ENCODE results near the gene CCDC80.

CCDC80 gene

DNA sequence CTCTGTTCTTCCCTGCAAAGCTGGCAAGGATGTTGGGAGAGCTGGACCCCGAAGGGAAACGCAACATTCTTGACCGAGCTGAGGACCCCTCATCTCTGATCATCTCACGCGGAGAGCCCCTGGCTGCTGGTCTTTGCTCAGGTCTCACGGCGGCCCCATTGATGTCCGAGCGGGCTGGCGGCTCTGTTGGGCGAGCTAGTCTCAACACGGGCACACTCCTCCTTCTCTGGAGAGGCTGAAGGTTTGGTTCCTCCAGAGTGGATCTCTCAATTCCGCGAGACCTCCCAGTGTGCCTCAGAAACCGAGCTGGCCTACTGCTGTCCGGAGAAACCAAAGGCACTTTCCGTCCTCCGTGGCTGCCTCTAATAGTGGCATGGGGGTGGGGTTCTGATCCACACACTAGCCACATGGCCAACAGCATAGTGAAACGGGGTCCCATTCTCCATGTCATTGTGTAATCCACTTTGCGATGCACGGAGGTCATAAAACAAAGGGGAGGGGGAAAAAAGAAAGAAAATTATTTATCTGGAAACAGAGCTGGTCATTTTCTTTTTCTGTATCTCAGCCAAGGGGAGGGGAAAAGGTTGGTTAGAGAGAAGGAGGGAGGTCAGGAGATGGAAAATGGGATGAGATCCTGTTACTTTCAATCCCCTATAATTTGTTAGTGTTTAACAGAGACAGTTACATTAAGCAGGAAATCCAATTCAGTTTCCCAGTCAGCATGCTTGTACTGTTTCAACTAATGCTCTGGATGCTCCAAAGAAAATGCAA lies 1.3 kb downstream of the CCDC80 start:
- H2AFZ ChIP-seq (ENCODE audit: low read depth): no peak overlapping the region
- peaks cover 16% of the 10 kb centered on the region for H3K4me1 ChIP-seq (ENCODE audit: low read depth, poor library complexity, severe bottlenecking)
- no peaks in the 10 kb centered on the region for H4K20me1 ChIP-seq (ENCODE audit: insufficient read depth)
- TF ChIP-seq, protein P1, sequence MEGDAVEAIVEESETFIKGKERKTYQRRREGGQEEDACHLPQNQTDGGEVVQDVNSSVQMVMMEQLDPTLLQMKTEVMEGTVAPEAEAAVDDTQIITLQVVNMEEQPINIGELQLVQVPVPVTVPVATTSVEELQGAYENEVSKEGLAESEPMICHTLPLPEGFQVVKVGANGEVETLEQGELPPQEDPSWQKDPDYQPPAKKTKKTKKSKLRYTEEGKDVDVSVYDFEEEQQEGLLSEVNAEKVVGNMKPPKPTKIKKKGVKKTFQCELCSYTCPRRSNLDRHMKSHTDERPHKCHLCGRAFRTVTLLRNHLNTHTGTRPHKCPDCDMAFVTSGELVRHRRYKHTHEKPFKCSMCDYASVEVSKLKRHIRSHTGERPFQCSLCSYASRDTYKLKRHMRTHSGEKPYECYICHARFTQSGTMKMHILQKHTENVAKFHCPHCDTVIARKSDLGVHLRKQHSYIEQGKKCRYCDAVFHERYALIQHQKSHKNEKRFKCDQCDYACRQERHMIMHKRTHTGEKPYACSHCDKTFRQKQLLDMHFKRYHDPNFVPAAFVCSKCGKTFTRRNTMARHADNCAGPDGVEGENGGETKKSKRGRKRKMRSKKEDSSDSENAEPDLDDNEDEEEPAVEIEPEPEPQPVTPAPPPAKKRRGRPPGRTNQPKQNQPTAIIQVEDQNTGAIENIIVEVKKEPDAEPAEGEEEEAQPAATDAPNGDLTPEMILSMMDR (conservative IDR thresholded peaks at IDR 0.05; ENCODE audit: low read depth, low read length): no peak
- H3K4me3 ChIP-seq (IDR thresholded peaks at IDR 0.05; ENCODE audit: insufficient read depth, low read depth, low read length): no peak overlapping the region
- no peak overlapping the region for H3K27ac ChIP-seq
- H3K9ac ChIP-seq: no peak overlapping the region
- no peaks in the 10 kb centered on the region for H3K36me3 ChIP-seq (ENCODE audit: insufficient read depth)
- no peak overlapping the region for H3K4me2 ChIP-seq
- H3K27me3 ChIP-seq (ENCODE audit: insufficient read depth, low read depth): no peaks in the 10 kb centered on the region
- no peaks in the 10 kb centered on the region for H3K79me2 ChIP-seq (ENCODE audit: insufficient read depth, low read depth)

DNA sequence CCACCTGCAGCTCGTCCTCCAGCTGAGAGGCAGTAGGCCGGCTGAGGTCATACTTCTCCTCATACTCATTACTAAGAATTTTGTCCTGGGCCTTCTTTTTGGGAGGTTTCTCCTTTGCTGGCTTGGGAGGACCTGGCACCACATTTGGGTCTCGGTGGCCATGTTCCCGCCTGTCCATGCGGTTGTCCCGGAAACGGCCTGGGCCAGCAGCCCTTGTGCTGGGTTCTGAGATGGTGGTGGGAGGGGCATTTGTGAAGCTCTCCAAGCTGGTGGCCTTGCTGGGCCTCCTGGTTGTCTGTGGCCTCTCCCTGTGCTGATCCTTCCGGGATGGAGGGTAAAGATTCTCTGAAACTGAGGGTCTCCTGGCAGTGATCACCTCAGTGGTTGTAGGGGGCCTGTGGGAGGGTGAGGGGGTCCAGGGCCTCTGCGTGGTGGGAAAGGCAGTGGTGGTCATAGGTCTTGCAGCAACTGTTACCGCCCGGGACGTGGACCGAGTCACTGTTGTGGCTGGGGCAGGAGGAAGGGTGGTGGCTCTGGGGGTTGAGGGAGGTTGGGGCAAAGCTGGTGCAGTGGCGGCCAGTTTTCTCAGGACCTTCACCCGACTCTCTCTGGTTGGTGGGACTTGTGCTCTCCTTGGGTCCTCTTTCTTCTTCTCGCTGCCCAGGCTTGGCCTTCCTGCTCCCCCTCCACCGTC lies 2.5 kb downstream of the CCDC80 start:
- no peak overlapping the region for H3K4me3 ChIP-seq (IDR thresholded peaks at IDR 0.05; ENCODE audit: insufficient read depth, low read depth, low read length)
- no peaks in the 10 kb centered on the region for H3K36me3 ChIP-seq (ENCODE audit: insufficient read depth)
- TF ChIP-seq, protein P1 (conservative IDR thresholded peaks at IDR 0.05; ENCODE audit: low read depth, low read length): no peak
- H3K27ac ChIP-seq: no peak overlapping the region
- H3K4me1 ChIP-seq (ENCODE audit: low read depth, poor library complexity, severe bottlenecking): peaks cover 9% of the 10 kb centered on the region
- H4K20me1 ChIP-seq (ENCODE audit: insufficient read depth): no peaks in the 10 kb centered on the region
- no peaks in the 10 kb centered on the region for H3K79me2 ChIP-seq (ENCODE audit: insufficient read depth, low read depth)
- no peaks in the 10 kb centered on the region for H3K27me3 ChIP-seq (ENCODE audit: insufficient read depth, low read depth)
- no peak overlapping the region for H3K4me2 ChIP-seq
- H2AFZ ChIP-seq (ENCODE audit: low read depth): no peak overlapping the region; the same call in 1 of the 2 replicates
- no peak overlapping the region for H3K9ac ChIP-seq

DNA sequence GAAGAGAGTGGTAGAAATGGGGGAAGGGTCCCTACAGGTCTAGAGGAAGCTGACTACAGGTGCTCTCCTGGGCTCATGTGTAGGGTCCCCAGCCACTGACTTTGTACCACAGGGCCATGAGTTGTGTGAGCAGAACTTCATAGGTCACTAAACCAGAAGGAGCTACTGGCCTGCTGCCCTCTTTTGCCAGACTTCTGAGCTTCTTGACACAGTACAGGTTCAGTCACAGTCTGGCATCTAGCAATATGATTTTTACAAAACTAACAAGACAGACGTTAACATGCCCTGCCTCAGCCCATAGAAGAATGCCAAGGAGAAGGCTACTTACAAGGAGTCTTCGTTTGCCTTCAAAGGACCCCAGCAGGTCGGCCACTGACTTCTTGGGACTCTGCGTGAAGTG lies 3.2 kb downstream of the CCDC80 start:
- Histone ChIP-seq H4K20me1 (ENCODE audit: insufficient read depth) (no peaks in the 10 kb centered on the region), H3K27ac (no peak overlapping the region), H3K4me2 (no peak overlapping the region), H3K4me3 (IDR thresholded peaks at IDR 0.05; ENCODE audit: insufficient read depth, low read depth, low read length) (no peak overlapping the region), H3K79me2 (ENCODE audit: insufficient read depth, low read depth) (no peaks in the 10 kb centered on the region), H3K36me3 (ENCODE audit: insufficient read depth) (no peaks in the 10 kb centered on the region), H3K27me3 (ENCODE audit: insufficient read depth, low read depth) (no peaks in the 10 kb centered on the region), H2AFZ (ENCODE audit: low read depth) (no peak overlapping the region), H3K9ac (no peak overlapping the region), H3K4me1 (ENCODE audit: low read depth, poor library complexity, severe bottlenecking) (peaks cover 3% of the 10 kb centered on the region)
- TF ChIP-seq, protein P1 (conservative IDR thresholded peaks at IDR 0.05; ENCODE audit: low read depth, low read length): no peak

DNA sequence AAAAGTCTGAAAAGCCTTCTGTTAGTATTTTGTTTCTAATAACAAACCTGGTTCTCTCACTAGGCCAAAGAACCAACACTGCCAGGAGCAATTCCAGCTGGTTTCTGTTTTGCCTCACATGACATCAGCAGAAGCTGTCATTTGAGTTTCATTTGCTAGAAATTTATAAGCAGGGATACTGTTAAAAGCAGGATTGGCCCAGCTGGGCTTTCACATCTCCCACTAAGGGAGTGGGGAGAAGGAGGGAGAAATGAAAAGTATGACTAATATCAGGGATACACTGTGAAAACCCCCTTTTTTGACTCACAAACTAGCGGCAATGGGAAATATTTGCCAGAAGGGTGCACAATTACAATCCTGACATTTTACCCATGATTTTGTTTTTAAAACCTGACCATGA lies 5.3 kb downstream of the CCDC80 start:
- H3K4me2 ChIP-seq: no peak overlapping the region
- H4K20me1 ChIP-seq (ENCODE audit: insufficient read depth): no peaks in the 10 kb centered on the region
- H3K27me3 ChIP-seq (ENCODE audit: insufficient read depth, low read depth): no peaks in the 10 kb centered on the region
- H3K79me2 ChIP-seq (ENCODE audit: insufficient read depth, low read depth): no peaks in the 10 kb centered on the region
- H3K36me3 ChIP-seq (ENCODE audit: insufficient read depth): no peaks in the 10 kb centered on the region
- TF ChIP-seq, protein P1 (conservative IDR thresholded peaks at IDR 0.05; ENCODE audit: low read depth, low read length): no peak
- no peak overlapping the region for H2AFZ ChIP-seq (ENCODE audit: low read depth)
- H3K4me1 ChIP-seq (ENCODE audit: low read depth, poor library complexity, severe bottlenecking): no peaks in the 10 kb centered on the region
- H3K9ac ChIP-seq: no peak overlapping the region
- no peak overlapping the region for H3K27ac ChIP-seq
- no peak overlapping the region for H3K4me3 ChIP-seq (IDR thresholded peaks at IDR 0.05; ENCODE audit: insufficient read depth, low read depth, low read length)
